ENCODE results near the gene KIAA0319L. TPM values are rescaled to one million over a fixed set of nuclear protein-coding genes. Genes with fewer than 3 reads are reported as not detected.
A peak's percentile ranks its signal among the peaks of the same experiment; 100 is the strongest.

KIAA0319L gene
- total RNA-seq, 1 donor from 2014 or later = 74.7 TPM

DNA sequence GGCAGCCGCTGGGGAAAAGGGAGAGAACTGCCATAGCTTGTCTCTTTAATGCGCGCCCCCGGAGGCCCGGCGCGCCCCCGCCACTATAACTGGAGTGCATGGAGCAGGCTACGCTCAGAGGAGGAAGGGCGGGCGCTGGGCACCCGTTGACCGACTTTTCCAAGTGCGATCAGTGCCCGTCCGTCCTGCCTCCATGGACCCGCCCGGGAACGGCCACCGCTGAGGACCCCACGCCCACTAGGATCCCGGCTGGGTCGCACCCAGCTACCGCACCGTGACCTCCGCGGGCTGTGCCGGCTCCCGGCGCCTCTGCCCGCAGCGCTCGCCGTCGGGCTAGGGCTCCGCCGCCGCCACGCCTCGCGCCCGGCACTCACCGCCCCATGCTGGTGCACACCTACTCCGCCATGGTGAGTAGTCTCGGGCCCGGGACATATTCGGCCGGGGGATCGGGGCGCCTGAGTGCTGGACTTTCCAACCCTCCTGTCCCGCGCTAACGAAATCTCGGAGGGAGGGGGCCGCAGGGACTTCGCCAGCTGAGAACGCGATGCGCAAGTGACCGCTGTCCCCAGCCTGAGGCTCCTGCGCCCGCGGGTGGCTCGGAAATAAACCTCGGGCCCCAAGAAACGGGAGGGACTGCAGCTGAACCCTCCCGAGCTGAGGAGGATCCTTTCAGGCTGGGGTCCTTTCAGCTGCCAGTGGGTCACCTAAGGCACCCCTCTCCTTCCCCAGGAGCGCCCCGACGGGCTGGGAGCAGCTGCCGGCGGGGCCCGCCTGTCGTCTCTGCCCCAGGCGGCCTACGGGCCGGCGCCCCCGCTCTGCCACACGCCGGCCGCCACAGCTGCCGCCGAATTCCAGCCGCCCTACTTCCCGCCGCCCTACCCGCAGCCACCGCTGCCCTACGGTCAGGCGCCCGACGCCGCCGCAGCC is 16.3 kb upstream of the KIAA0319L start, which contains the start of gene TFAP2E:
TSS of gene TFAP2E (plus strand) at position 117 of the 927 bp plus-strand sequence. CDS start at position 381, 264 bp downstream.
- Mint-ChIP-seq H3K9me3 (ENCODE audit: unreplicated experiment) (peaks cover 9% of the 10 kb centered on the region), H3K36me3 (ENCODE audit: unreplicated experiment) (peaks cover 5% of the 10 kb centered on the region), H3K27me3 (ENCODE audit: unreplicated experiment) (peaks cover 33% of the 10 kb centered on the region), H3K27ac (ENCODE audit: unreplicated experiment) (no peak within 1 kb of the TSS), H3K4me3 (ENCODE audit: unreplicated experiment) (peak within 1 kb of the TSS; percentile 52), H3K4me1 (ENCODE audit: low read depth, unreplicated experiment) (peaks cover 3% of the 10 kb centered on the region)
- TF ChIP-seq CTCF (IDR thresholded peaks at IDR 0.05; ENCODE audit: partially characterized antibody, unreplicated experiment) = no peak
- peak; percentile 51 for DNase-seq

- Mint-ChIP-seq H3K27me3 (ENCODE audit: unreplicated experiment) (peaks cover 25% of the 10 kb centered on the region), H3K27ac (ENCODE audit: unreplicated experiment) (no peak overlapping the region), H3K4me3 (ENCODE audit: unreplicated experiment) (peak overlapping the region; percentile 3), H3K4me1 (ENCODE audit: low read depth, unreplicated experiment) (no peaks in the 10 kb centered on the region), H3K9me3 (ENCODE audit: unreplicated experiment) (peaks cover 6% of the 10 kb centered on the region), H3K36me3 (ENCODE audit: unreplicated experiment) (peaks cover 5% of the 10 kb centered on the region)
- DNase-seq = no peak
- TF ChIP-seq CTCF (IDR thresholded peaks at IDR 0.05; ENCODE audit: partially characterized antibody, unreplicated experiment) = no peak
Observed at GRCh38 chr1:35572296-35572695, 15.1 kb upstream of the KIAA0319L start.

GRCh38 chr1:35571263-35571662 is 14.1 kb upstream of the KIAA0319L start:
- Mint-ChIP-seq H3K27me3 (ENCODE audit: unreplicated experiment) (peaks cover 29% of the 10 kb centered on the region), H3K36me3 (ENCODE audit: unreplicated experiment) (peaks cover 5% of the 10 kb centered on the region), H3K9me3 (ENCODE audit: unreplicated experiment) (peaks cover 10% of the 10 kb centered on the region), H3K4me3 (ENCODE audit: unreplicated experiment) (no peak overlapping the region), H3K4me1 (ENCODE audit: low read depth, unreplicated experiment) (peaks cover 9% of the 10 kb centered on the region), H3K27ac (ENCODE audit: unreplicated experiment) (no peak overlapping the region)
- no peak for TF ChIP-seq CTCF (IDR thresholded peaks at IDR 0.05; ENCODE audit: partially characterized antibody, unreplicated experiment)
- no peak for DNase-seq

DNA sequence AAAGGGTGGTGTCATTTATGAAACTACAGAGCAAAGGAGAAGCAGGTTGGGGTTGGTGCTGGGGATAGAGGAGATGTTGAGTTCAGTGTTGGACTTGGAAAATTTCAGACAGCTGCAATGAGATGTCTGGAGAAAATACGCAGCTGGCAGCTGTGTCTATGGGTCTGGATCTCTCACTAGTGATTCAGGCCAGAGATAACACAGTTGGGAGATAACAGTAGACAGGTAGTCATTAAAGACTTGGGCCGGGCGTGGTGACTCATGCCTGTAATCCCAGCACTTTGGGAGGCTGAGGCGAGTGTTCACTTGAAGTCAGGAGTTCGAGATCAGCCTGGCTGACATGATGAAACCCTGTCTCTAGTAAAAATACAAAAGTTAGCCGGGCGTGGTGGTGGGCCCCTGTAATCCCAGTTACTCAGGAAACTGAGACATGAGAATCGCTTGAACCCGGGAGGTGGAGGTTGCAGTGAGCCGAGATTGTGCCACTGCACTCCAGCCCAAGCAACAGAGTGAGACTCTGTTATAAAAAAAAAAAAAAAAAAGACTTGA is 13.5 kb upstream of the KIAA0319L start:
- Mint-ChIP-seq H3K4me1 (ENCODE audit: low read depth, unreplicated experiment) (peaks cover 12% of the 10 kb centered on the region), H3K4me3 (ENCODE audit: unreplicated experiment) (peak overlapping the region; percentile 18), H3K27ac (ENCODE audit: unreplicated experiment) (no peak overlapping the region), H3K9me3 (ENCODE audit: unreplicated experiment) (peaks cover 9% of the 10 kb centered on the region), H3K36me3 (ENCODE audit: unreplicated experiment) (peaks cover 5% of the 10 kb centered on the region), H3K27me3 (ENCODE audit: unreplicated experiment) (peaks cover 28% of the 10 kb centered on the region)
- no peak for TF ChIP-seq CTCF (IDR thresholded peaks at IDR 0.05; ENCODE audit: partially characterized antibody, unreplicated experiment)
- DNase-seq = no peak

DNA sequence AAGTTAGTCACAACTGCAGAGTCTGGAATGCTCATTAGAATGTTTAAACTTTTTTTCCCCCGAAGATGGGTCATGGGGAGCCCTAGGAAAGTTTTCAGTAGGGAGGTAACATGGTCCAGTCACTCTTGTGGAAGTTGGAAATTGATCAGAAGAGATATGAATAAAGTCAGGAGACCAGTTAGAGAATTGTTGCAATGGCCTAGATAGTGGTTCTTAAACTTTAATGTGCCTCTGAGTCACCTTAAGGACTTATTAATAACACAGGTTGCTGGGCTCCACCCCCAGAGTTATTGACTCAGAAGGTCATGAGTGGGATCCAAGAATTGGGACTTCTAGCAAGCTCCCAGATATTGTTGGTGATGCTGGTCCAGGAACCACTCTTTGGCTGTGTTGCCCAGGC is 12.7 kb upstream of the KIAA0319L start:
- DNase-seq = no peak
- H3K9me3 Mint-ChIP-seq (ENCODE audit: unreplicated experiment) = peaks cover 6% of the 10 kb centered on the region
- H3K4me1 Mint-ChIP-seq (ENCODE audit: low read depth, unreplicated experiment) = peaks cover 13% of the 10 kb centered on the region
- no peak overlapping the region for H3K27ac Mint-ChIP-seq (ENCODE audit: unreplicated experiment)
- H3K4me3 Mint-ChIP-seq (ENCODE audit: unreplicated experiment) = peak overlapping the region; percentile 18
- peaks cover 23% of the 10 kb centered on the region for H3K27me3 Mint-ChIP-seq (ENCODE audit: unreplicated experiment)
- no peak for TF ChIP-seq CTCF (IDR thresholded peaks at IDR 0.05; ENCODE audit: partially characterized antibody, unreplicated experiment)
- no peaks in the 10 kb centered on the region for H3K36me3 Mint-ChIP-seq (ENCODE audit: unreplicated experiment)

Data from glutamatergic neuron (in vitro differentiated cells).